Ecto neural progenitor cell (in vitro differentiated cells): Measurements from ENCODE around the gene NDUFB3.
"Not testable (repeated sequence)": the region's sequence is repeated elsewhere in the genome, so short reads cannot be mapped to it uniquely, and the experiment has no call there.

Experiments used
- DNase-seq: peaks from one replicate; pipeline ENCODE4 v3.0.0-alpha.2; 2018; ENCODE audit warnings: low spot score

The NDUFB3 gene

DNA sequence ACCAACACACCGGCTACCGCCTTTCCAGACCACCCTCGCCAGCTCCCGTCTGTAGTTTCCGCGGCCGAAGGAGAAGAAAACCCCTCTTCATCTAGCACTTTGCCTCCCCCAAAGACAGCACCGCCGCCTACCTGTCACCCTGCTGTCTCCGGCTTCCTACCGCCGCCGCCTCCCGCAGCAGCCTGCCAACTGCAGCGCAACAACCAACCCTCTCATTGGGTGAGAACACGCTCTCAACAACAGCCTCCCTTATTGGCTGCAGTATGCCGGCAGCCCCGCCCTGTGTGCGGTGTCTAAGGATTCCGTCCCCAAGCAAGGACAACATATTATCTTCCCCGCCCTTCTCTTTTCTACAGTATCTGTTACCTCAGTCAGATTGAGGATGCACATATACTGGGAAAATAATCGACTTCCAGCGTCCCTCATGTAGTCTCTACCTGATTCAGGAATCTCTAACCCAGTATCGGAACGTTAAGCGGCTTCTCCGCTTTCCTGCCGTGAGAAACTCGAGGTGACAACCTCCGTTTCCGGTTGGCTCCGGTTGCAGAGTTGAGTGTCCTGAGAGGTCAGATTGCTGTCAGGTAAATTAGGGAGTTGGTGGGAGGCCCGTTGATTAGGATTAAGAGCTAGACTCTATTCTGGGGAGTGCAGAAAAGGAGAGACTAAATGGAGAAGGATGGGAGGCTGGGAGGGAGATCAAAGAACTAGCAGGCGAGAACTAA is at the start of gene NDUFB3, which contains the start of gene HYCC2:
TSS of gene NDUFB3 (plus strand) at position 523 of the 722 bp plus-strand sequence. CDS start 6,882 bp downstream, outside the sequence.
TSS of gene HYCC2 (minus strand) at position 193 of the 722 bp plus-strand sequence. CDS start 47,662 bp downstream, outside the sequence.
- peak; percentile 95 for DNase-seq

DNA sequence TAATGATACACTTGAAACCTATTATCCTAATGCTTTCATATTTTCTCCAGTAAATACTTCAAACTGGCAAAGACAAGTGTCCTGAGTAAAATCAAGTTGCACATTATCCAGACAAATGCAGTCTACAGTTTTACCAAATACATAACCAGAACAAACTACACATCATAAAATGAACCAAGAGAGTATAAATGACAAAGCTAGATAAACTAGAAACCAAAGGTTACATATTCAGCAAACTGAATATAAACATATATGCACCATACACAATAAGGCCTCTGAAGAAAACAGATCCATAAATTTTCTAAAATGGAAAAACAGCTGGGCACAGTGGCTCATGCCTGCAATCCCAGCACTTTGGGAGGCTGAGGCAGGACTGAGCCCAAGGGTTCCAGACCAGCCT is 47.3 kb upstream of the NDUFB3 start:
- no peak for DNase-seq

DNA sequence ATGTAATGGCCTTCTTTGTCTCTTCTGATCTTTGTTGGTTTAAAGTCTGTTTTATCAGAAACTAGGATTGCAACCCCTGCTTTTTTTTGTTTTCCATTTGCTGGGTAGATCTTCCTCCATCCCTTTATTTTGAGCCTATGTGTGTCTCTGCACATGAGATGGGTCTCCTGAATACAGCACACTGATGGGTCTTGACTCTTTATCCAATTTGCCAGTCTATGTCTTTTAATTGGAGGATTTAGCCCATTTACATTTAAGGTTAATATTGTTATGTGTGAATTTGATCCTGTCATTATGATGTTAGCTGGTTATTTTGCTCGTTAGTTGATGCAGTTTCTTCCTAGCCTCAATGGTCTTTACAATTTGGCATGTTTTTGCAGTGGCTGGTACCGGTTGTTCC is 37.4 kb upstream of the NDUFB3 start:
- not testable (repeated sequence) for DNase-seq

DNA sequence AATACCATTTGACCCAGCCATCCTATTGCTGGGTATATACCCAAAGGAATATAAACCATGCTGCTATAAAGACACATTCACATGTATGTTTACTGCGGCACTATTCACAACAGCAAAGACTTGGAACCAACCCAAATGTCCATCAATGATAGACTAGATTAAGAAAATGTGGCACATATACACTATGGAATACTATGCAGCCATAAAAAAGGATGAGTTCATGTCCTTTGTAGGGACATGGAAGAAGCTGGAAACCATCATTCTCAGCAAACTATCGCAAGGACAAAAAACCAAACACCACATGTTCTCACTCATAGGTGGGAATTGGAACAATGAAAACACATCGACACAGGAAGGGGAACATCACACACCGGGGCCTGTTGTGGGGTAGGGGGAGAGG is 33.4 kb upstream of the NDUFB3 start:
- DNase-seq, result not testable (repeated sequence)

DNA sequence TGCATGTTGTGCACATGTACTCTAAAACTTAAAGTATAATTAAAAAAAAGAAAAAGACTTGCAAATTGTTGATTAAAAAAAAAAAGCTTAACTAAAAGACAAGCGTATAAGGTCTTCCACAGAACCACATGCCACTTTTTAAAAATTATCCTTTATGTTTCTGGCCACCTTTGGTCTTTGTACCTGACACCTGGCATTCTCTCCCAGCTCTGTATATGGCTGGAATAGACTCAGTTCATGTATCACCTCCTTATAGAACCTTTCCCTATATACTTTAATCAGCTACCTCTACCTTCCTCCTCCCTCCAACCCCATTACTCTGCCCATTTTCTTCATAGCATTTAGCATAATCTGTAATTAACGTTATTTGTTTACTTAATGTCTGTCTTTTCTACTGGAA is 32.9 kb upstream of the NDUFB3 start:
- DNase-seq, result no peak

DNA sequence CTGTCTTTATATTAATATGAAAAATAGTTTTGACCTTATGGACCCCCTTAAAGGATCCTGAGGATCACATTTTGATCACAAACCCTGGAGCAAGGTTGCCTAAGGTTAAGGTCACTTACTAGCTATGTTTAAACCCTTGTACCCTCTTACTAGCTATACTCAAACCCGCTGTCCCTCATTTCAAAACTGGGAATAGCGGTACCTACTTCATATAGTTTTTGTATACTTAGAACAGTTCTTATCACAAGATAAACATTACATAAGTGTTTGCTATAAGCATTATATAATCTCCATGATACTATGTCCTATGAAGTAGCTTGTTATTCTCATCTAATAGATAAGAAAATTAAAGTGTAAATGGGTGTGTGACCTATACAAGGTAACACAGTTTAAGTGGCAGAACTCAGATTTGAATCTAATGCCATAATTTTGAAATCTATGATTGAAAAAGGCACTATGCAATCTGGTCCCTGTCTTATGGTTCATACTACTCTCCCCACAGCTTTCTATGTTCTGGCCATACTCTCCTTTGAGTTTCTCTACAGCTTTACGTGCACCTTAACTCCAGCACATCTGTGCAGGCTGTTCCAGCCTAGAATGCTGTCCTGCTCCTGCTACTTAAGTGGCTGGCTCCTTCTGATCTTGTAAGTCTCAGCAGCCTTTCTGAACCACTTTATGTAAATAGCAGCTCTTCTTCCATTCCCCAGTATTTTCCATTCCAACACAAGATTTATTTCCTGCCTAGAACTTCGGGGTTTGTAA is 30.8 kb upstream of the NDUFB3 start:
- DNase-seq, result no peak

DNA sequence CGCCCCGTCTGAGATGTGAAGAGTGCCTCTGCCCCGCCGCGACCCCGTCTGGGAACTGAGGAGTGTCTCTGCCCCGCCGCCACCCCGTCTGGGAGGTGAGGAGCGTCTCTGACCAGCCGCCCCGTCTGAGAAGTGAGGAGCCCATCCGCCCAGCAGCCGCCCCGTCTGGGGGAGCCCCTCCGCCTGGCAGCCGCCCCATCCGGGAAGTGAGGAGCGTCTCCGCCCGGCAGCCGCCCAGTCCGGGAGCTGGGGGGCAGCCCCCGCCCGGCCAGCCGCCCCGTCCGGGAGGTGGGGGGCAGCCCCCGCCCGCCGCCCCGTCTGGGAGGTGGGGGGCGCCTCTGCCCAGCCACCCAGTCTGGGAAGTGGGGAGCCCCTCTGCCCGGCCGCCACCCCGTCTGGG is 29.4 kb upstream of the NDUFB3 start:
- not testable (repeated sequence) for DNase-seq

DNA sequence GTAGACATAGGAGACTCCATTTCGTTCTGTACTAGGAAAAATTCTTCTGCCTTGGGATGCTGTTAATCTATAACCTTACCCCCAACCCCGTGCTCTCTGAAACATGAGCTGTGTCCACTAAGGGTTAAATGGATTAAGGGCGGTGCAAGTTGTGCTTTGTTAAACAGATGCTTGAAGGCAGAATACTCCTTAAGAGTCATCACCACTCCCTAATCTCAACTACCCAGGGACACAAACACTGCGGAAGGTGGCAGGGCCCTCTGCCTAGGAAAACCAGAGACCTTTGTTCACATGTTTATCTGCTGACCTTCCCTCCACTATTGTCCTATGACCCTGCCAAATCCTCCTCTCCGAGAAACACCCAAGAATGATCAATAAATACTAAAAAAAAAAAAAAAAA is 28.8 kb upstream of the NDUFB3 start:
- not testable (repeated sequence) for DNase-seq

DNA sequence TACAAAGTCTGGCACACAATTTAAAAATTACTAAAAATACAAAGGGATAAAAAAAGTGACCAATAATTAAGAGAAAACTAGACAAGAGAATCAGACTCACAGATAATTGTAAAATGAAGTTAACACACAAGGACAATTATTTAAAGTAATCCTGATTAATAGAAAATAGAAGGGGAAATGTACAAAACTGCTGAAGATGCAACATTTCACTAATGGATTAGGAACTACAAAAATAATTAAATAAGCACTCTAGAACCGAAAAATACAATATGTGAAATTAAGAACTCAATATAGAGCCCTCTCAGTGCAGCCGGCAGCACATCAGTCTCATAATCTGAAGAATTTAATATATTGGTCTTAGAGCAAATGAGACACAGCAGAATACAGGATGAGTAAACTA is 24.9 kb upstream of the NDUFB3 start:
- DNase-seq, result no peak

DNA sequence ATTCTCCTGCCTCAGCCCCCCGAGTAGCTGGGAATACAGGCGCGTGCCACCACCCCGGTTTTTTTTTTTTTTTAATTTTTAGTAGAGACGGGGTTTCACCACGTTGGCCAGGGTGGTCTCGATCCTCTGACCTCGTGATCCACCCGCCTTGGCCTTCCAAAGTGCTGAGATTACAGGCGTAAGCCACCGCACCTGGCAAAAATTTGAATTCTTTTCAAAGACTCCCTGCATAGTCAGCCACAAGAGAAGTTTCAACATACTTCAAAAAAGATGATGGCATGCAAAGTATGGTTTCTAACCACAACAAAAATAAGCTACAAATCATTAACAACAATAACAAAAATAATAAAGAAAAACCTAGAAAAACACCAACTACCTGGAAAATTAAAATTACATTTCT is 22.3 kb upstream of the NDUFB3 start:
- DNase-seq, result no peak

DNA sequence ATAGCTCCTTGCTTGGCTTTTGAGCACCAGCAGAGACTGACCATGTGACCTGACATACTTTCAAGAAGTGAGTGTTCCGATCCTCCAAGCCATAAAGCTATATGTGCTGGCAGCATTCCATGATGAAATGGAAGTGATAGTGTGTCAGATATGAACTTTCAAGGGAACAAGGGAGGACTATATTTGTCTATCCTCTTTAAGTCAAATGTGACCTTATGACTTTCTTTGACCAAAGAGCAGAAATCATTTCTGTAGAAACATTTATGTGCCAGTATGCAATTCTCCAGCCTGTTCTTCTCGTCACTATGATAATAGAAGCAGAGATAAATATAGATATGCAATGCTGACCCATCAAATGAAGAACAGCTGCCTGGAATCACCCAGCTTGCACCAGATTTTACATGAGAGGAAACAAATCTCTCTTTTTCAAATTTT is 14.7 kb upstream of the NDUFB3 start:
- no peak for DNase-seq

DNA sequence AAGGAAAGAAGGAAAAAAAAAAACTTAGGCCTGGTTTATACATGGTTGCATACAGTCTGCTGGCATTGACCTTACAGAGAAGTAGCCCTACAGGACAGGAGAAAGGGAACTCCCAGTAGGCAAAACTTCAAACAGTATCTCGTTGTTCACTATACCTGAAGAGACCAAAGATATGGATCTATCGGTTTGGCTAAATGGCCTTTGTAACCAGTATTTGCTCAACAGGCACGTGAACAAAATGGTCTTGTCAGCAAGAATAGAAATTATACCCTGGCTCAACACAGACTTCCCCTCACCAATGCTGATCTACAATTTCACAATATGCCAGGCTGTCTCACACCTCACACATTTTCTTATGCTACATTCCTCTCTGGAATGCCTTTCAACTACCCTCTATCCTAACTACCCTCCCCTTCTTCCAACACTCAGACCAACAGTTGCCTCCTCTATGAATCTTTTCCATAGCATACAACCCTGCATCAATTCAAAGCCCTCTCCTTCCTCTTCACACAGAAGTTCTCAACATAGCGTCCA is 14.0 kb upstream of the NDUFB3 start:
- no peak for DNase-seq

DNA sequence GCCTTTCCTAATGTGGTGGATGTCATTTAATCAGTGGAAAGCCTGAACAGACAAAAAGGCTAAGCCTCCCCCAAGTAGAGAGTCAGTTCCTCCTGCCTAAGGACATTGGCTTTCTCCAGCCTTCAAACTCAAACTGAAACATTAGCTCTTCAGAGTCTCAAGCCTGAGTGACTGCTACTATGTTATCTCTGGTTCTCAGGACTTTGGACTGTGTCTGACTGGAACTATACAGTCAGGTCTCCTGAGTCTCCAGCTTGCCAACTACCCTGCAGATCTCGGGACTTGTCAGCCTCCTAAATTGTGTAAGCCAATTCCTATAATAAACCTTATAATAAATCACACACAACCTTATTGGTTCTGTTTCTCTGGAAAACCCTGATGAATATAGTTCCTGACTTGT is 12.9 kb upstream of the NDUFB3 start:
- no peak for DNase-seq

DNA sequence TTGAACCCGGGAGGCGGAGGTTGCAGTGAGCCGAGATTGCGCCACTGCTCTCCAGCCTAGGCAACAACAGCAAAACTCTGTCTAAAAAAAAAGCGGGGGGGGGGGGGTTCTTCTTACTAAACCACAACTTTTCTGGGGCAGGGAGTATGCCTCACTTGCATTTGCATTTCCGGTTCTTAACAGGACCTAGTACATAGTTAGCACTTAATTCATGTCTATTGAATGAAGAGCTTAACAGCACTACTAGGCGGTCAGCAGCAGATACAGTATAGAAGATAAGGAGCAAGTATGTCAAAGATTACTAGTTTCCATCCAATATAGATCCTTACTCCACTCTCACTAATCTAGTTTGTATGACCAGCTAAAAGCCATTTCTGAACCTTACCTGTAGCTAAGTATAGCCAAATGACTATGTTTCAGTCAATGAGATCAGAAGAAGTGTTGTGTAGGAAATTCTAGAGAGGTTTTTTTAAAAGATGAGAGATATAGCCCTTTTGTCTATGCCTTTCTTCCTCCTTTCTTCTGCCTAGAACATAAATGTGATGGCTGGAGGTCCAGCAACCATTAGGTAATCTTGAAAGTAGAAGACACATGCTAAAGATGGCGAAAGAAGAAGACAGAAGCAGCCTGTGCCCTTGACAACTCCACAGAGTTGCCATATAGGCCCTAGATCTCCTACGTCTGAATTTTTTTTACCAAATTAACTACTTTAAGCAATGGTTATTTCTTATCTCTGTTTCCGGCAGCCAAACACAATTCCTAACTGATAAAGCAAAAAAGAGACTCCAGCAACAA is 11.6 kb upstream of the NDUFB3 start:
- DNase-seq, result no peak

DNA sequence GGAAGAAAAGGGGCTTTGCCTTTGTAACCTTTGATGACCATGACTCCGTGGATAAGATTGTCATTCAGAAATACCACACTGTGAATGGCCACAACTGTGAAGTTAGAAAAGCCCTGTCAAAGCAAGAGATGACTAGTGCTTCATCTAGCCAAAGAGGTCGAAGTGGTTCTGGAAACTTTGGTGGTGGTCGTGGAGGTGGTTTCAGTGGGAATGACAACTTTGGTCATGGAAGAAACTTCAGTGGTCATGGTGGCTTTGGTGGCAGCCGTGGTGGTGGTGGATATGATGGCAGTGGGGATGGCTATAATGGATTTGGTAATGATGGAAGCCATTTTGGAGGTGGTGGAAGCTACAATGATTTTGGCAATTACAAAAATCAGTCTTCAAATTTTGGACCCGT is 8.3 kb upstream of the NDUFB3 start:
- DNase-seq, result not testable (repeated sequence)

DNA sequence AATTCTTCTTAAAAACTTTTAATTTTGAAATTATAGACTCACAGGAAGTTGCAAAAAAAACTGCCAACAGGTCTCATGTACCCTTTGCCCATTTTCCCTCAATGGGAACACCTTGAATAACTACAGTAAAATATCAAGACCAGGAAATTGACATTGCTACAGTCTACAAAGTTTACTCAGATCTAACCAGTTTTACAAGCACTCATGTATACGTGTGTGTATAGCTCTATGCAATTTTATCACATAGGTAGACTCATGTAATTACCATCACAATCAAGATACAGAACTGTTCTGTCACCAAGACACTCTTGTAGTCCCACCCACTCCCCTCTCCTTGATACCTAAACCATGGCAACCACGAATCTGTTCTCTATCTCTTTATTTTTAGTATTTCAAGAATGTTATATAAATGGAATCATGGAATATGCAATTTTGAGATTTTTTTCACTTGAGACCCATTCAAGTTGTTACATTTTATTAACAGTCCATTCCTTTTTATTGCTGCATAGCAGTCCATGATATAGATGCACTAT is 6.9 kb upstream of the NDUFB3 start:
- no peak for DNase-seq

DNA sequence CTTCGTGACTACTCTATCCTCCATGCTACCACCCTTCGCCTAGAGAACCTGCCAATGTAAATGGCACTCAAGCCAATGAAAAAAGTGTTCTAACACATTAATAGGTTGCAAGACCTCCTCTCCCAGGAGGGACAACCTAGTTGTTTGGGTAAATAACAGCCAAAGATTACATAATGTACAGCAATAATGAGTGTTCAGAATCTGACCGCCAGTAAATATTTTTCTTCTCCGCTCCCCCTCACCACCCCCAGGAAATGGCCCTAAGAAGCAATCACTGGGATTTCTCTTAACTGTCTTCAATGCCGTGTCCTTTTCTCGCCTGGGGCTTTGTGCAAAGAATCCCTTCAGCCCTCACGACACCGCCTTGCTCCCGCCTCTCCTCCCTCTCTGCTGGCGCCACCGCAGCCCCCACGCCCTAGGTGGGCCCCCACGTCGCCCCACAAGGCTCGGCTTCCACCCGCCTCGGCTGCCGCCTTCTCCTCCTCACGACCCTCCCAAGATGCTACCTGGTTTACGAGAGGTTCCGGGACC is 788 bp upstream of the NDUFB3 start:
- DNase-seq, result no peak

DNA sequence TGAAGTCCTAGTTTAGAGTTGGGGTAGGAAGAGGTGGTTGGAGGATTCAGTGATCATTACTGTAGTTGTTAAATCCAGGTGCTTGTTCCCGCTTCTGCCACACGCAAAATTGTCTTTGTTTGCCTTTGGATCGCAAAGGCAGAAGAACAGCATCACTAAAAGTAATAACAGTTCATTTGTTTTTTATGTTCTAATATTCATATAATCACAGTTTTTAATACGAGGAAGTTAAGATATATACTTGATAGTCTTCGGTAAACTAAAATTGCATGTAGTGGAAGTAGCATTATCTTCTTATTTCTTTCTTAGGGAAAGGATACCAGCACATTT is 365 bp downstream of the NDUFB3 start:
- no peak for DNase-seq

DNA sequence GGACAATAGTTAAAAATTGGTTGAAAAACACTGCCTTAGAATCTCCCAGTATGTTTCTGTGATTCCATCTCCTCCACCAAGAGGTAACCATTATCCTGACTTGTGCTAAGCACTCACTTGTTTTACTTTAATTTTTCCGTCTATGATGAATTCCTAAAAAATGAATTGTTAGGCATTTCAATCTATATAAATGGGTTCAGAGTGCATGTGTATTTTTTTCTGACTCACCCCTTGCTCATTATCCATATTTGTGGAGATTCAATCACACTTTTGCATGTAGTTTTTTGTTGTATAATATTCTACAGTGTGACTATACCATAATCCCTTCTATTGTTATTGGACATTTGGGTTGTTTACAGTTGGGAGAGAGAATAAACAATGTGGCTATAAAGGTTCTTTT is 1.3 kb downstream of the NDUFB3 start:
- DNase-seq, result no peak

DNA sequence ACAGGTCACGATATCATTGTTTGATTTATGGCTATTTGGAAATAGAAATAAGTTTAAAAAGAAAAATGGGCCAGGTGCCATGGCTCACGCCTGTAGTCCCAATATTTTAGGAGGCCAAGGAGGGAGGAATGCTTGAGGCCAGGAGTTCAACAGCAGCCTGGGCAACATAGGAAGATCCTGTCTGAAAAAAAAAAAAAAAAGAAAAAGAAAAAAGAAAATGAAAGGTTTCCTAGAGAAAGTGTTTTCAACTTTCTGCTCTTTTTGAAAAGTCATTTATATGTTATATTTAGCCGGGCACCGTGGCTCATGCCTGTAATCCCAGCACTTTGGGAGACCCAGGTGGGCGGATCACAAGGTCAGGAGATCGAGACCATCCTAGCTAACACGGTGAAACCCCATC is 3.2 kb downstream of the NDUFB3 start:
- DNase-seq, result no peak

DNA sequence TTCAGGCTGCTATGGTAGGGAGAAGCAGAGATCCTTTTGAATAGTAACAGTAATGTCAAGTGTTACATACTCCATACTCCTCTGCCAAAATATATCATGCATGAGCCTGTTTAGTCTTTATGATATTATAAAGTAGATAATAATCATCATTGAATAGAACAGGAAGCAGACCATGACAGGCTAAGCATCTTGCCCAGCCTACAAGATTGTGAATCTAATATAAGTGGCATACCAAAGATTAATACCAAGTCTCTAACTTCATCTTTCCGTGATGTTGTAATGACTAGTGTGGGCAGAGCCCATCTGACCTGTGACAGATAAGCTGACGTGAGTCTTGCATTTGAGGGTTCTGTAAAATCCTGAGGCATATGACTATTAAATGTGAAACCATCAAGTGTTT is 13.1 kb downstream of the NDUFB3 start:
- no peak for DNase-seq

DNA sequence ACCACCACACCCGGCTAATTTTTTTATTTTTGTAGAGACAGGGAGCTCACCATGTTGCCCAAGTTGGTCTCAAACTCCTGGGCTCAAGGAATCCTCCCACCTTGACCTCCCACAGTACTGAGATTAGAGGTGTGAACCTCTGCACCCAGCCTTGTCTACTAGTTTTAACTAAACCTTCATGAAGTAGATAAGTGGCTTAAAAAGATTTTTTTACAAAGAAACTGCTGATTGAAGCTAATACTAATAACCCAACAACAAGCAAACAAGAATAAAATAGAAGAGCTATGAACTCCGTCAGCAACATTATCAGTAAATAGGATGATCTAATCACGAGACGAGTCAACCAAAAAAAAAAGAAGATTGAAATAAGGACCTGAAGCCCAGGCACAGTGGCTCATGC is 18.8 kb downstream of the NDUFB3 start:
- DNase-seq, result no peak
